Suprapubic skin (tissue), 4 donors: Measurements from ENCODE around the gene FIP1L1. TPM values are rescaled to one million over a fixed set of nuclear protein-coding genes. Genes with fewer than 3 reads are reported as not detected.

Source experiments
- DNase-seq, 2 donors: peaks; one replicate each; pipeline ENCODE4 v3.0.0-alpha.2; 2019; ENCODE audit warnings: low spot score in 2 of 2
- H3K27ac ChIP-seq: fragments of 200-600 bp; sonication (generic); one replicate; pipeline ENCODE4 v1.5.1; 2019
- H3K27me3 ChIP-seq: fragments of 200-600 bp; sonication (generic); one replicate; pipeline ENCODE4 v1.5.1; 2019
- H3K36me3 ChIP-seq: fragments of 200-600 bp; sonication (generic); one replicate; pipeline ENCODE4 v1.5.1; 2019
- H3K4me1 ChIP-seq: fragments of 200-600 bp; sonication (generic); one replicate; pipeline ENCODE4 v1.5.1; 2019
- H3K4me3 ChIP-seq: fragments of 200-600 bp; sonication (generic); one replicate; pipeline ENCODE4 v1.5.1; 2019; ENCODE audit warnings: mild to moderate bottlenecking
- H3K9me3 ChIP-seq: fragments of 200-600 bp; sonication (generic); one replicate; pipeline ENCODE4 v1.5.1; 2019
- EP300 ChIP-seq: sonication (generic); formaldehyde crosslinking; IDR thresholded peaks from one replicate; pipeline ENCODE4 v1.6.1; 2017; ENCODE audit warnings: antibody characterized with exemption
- POLR2A ChIP-seq, 2 donors: fragments of 450-650 bp; IDR thresholded peaks; one replicate each; pipeline ENCODE4 v1.6.1; 2017; ENCODE audit warnings: antibody characterized with exemption in 2 of 2, mild to moderate bottlenecking in 2 of 2, moderate library complexity in 2 of 2
- POLR2AphosphoS5 ChIP-seq, 3 donors: sonication (generic); formaldehyde crosslinking; IDR thresholded peaks; one replicate each; pipeline ENCODE4 v1.6.1; 2017; ENCODE audit warnings: antibody characterized with exemption in 3 of 3
- WGBS: methylation state at CpG from one replicate; pipeline ENCODE4 v1.1.5; 2018; 5-methylcytosine and 5-hydroxymethylcytosine counted together
- total RNA-seq, 4 donors: library from RNA; depleted of rRNA; stranded (reverse); fragments of >200 nt; gene quantifications; one replicate each; pipeline ENCODE4 v1.1.0, GENCODE V29; 2016
- TF ChIP-seq, protein P1 (sequence below), 2 donors: fragments of 200-600 bp in 1 of 2; fragments of 450-650 bp in 1 of 2; sonication (generic) in 1 of 2; IDR thresholded peaks; one replicate each; pipeline ENCODE4 v1.5.1; 2016 to 2019; ENCODE audit warnings: antibody characterized with exemption in 2 of 2, mild to moderate bottlenecking in 1 of 2, moderate library complexity in 1 of 2

FIP1L1 gene
- total RNA-seq, 4 donors from 2014 or later = 33.8 to 57.5 (median 46.6) TPM

DNA sequence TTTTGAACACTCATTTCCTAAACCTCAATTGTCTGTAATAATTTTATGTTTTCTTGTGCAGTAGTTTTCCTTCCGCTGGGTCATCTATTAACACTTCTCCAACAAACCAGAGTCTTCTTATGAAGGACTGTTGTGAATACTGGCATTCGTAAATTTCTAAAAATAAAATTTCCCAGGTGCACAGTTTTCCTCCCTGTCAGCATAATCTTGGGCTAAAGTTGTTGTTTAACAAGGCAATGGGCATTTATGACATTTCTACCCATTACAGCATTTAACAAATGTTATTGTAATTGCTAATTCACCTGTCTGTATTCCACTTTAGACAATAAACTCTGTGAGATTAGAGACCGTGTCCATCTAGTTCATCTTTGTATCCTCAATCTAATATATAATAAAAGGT, 12.8 kb upstream of the FIP1L1 start:
- Histone ChIP-seq H3K4me3 (peak overlapping the region; percentile 96), H3K9me3 (no peaks in the 10 kb centered on the region), H3K27me3 (peaks cover 17% of the 10 kb centered on the region), H3K36me3 (no peaks in the 10 kb centered on the region), H3K4me1 (peaks cover 55% of the 10 kb centered on the region), H3K27ac (no peak overlapping the region)
- TF ChIP-seq POLR2A (IDR thresholded peaks at IDR 0.05) (no peak), POLR2AphosphoS5 (IDR thresholded peaks at IDR 0.05) (no peak), EP300 (no peak)
- TF ChIP-seq, protein P1, sequence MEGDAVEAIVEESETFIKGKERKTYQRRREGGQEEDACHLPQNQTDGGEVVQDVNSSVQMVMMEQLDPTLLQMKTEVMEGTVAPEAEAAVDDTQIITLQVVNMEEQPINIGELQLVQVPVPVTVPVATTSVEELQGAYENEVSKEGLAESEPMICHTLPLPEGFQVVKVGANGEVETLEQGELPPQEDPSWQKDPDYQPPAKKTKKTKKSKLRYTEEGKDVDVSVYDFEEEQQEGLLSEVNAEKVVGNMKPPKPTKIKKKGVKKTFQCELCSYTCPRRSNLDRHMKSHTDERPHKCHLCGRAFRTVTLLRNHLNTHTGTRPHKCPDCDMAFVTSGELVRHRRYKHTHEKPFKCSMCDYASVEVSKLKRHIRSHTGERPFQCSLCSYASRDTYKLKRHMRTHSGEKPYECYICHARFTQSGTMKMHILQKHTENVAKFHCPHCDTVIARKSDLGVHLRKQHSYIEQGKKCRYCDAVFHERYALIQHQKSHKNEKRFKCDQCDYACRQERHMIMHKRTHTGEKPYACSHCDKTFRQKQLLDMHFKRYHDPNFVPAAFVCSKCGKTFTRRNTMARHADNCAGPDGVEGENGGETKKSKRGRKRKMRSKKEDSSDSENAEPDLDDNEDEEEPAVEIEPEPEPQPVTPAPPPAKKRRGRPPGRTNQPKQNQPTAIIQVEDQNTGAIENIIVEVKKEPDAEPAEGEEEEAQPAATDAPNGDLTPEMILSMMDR (IDR thresholded peaks at IDR 0.05) = no peak
- 52% methylated on average over 3 of the region's 3 CpGs for WGBS
- no peak for DNase-seq

DNA sequence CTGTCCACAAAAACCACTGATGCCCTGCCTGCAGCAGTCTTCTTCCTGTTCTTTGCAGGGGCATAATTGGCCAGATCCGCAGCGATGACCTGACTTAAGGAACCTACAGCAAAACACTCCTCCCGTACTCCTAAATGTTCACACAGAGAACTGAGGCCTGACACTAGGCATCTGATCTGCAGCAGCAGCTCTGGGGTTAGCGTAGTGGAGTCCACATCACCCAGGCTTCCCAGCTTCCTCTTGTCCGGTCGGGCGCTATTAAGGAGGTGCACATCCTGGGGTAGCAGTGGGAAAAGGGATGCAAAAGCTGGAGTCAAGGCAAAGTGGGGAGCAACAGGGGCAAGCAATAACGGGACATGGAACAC, 12.3 kb upstream of the FIP1L1 start:
- Histone ChIP-seq H3K9me3 (no peaks in the 10 kb centered on the region), H3K36me3 (no peaks in the 10 kb centered on the region), H3K27ac (peak overlapping the region; percentile 47), H3K27me3 (peaks cover 20% of the 10 kb centered on the region), H3K4me3 (peak overlapping the region; percentile 96), H3K4me1 (peaks cover 54% of the 10 kb centered on the region)
- no peak for TF ChIP-seq POLR2AphosphoS5 (IDR thresholded peaks at IDR 0.05)
- TF ChIP-seq EP300 = no peak
- TF ChIP-seq POLR2A (IDR thresholded peaks at IDR 0.05) = no peak
- WGBS = 2% methylated on average over 8 of the region's 8 CpGs
- DNase-seq = no peak

GRCh38 chr4:53365486-53366300, 11.7 kb upstream of the FIP1L1 start, which contains the start of gene SCFD2:
Gene SCFD2 (minus strand): TSS chr4:53366061.
- Histone ChIP-seq H3K36me3 (no peaks in the 10 kb centered on the region), H3K9me3 (no peaks in the 10 kb centered on the region), H3K4me3 (peak within 1 kb of the TSS; percentile 96), H3K4me1 (peaks cover 50% of the 10 kb centered on the region), H3K27me3 (peaks cover 23% of the 10 kb centered on the region), H3K27ac (peak within 1 kb of the TSS; percentile 47)
- peak; percentile 16 to 66 (median 57) for TF ChIP-seq POLR2AphosphoS5 (IDR thresholded peaks at IDR 0.05)
- TF ChIP-seq EP300 = no peak
- no peak for TF ChIP-seq POLR2A (IDR thresholded peaks at IDR 0.05)
- TF ChIP-seq, protein P1 (IDR thresholded peaks at IDR 0.05) = no peak
- 0% methylated on average over 19 of the region's 51 CpGs for WGBS
- DNase-seq = peak; percentile 99

DNA sequence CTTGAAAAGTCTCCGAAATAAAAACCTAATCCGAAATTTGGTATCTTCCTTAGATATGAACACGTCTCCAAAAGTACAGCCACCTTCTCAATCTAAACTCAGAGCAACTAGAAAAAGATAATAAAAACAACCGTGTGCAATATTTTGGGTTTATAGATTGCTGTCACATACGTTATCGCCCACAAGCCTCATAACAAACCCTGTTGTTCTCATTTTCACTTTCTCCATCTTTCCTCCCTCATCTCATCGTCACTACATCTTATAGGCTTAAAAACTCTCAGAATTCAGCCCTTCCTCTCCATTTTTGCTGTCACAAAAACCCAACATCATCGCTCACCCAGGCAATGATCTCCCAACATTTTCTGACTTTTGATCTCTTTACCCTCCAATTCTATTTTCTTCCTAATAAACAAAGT, 11.1 kb upstream of the FIP1L1 start:
- 16% methylated on average over 8 of the region's 8 CpGs for WGBS

GRCh38 chr4:53367721-53368120, 9.7 kb upstream of the FIP1L1 start:
- WGBS = 39% methylated on average over 2 of the region's 2 CpGs
- TF ChIP-seq EP300 (no peak), POLR2A (IDR thresholded peaks at IDR 0.05) (no peak), POLR2AphosphoS5 (IDR thresholded peaks at IDR 0.05) (no peak)
- TF ChIP-seq, protein P1 (IDR thresholded peaks at IDR 0.05) = no peak
- no peaks in the 10 kb centered on the region for H3K9me3 ChIP-seq
- DNase-seq = no peak
- H3K36me3 ChIP-seq = no peaks in the 10 kb centered on the region
- H3K4me3 ChIP-seq = no peak overlapping the region
- H3K4me1 ChIP-seq = peaks cover 31% of the 10 kb centered on the region
- peaks cover 31% of the 10 kb centered on the region for H3K27me3 ChIP-seq
- H3K27ac ChIP-seq = no peak overlapping the region

More for the DNA sequence above, 11.1 kb upstream of the FIP1L1 start:
- peaks cover 27% of the 10 kb centered on the region for H3K27me3 ChIP-seq
- TF ChIP-seq POLR2A (IDR thresholded peaks at IDR 0.05) (no peak), POLR2AphosphoS5 (IDR thresholded peaks at IDR 0.05) (no peak), EP300 (no peak)
- TF ChIP-seq, protein P1 (IDR thresholded peaks at IDR 0.05) = no peak
- no peaks in the 10 kb centered on the region for H3K36me3 ChIP-seq
- peak overlapping the region; percentile 47 for H3K27ac ChIP-seq
- no peak for DNase-seq
- no peaks in the 10 kb centered on the region for H3K9me3 ChIP-seq
- H3K4me3 ChIP-seq = peak overlapping the region; percentile 96
- H3K4me1 ChIP-seq = peaks cover 46% of the 10 kb centered on the region
